GM10266 (cell line): ENCODE data around the gene OR52D1.

Experiments used
- DNase-seq: peaks from one replicate; pipeline ENCODE4 v3.0.0; 2012; ENCODE audit errors: extremely low spot score
- CTCF ChIP-seq: IDR thresholded peaks from 2 replicates; pipeline ENCODE4 v1.5.1; 2012; ENCODE audit warnings: mild to moderate bottlenecking, low read depth; ENCODE audit not compliant: control insufficient read depth, insufficient read depth; ENCODE audit errors: missing control alignments

Gene OR52D1

DNA sequence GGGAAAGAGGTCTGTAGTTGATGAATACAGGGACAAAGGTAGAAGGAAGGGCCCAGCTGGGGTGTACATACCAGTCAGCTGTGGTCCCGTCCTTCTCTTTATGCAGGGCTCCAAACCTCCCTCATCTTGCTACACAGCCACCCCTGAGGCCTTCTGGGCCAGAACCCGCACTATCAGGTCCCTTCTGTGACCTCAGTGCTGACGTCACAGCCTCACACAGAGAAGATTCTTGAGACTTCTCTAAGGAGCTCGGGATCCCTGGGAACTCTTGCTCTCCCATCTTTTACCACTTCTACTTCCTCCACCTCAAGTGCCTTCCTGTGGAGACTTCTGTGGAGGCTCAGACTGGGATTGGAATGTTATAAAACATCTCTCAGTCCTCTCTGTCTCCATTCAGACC, 21.3 kb downstream of the OR52D1 start, which contains the start of gene UBQLN3:
TSS of gene UBQLN3 (minus strand) at position 155 of the 400 bp plus-strand sequence. CDS start 399 bp downstream, outside the sequence.
- no peak for TF ChIP-seq CTCF
- no peak for DNase-seq

DNA sequence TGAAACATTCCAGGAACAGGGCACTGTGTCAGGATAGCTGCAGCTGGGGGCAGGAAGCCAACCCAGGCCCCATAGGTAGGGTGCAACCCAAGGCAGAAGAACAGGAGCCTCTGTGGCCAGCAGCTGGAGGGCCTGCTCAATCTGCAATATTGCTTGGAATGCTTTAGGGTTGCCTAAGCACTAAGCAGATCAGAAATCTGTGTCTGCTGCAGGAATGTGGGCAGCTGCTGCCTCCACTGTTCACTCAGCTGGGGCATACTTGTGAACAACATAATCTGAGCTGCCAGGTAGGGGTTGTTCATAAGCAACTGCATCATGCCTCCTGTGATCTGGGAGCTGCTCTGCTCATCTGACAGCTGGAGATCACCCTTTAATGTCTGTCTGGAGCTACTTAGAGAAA, 26.4 kb downstream of the OR52D1 start:
- no peak for DNase-seq
- no peak for TF ChIP-seq CTCF

DNA sequence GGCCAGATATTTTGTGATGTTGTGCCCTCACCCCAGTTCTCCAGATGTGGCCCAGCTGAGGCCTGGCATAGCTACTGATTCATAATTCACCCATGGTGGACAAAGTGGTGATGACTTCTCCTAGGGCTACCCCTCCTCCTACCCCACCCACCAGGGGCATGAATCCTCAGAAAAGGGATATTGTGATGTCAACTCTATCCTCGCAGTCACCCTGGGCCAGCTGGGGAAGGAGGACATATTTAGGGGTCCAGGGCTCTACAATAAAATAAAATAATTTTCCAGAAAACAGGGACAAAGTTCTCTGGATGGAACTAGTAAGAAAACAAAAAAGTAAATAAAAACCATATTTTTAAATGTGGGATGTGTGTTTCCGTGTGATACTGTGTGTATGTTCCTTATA, 28.1 kb downstream of the OR52D1 start, which contains the start of gene UBQLNL:
TSS of gene UBQLNL (minus strand) at position 101 of the 400 bp plus-strand sequence. CDS start 258 bp downstream, outside the sequence.
- DNase-seq = no peak
- no peak for TF ChIP-seq CTCF

GRCh38 chr11:5521540-5521939, 33.1 kb downstream of the OR52D1 start:
- no peak for TF ChIP-seq CTCF
- DNase-seq = no peak

- no peak for TF ChIP-seq CTCF
- no peak for DNase-seq
Observed at GRCh38 chr11:5522308-5522707, 33.8 kb downstream of the OR52D1 start.

- DNase-seq = no peak
Observed at GRCh38 chr11:5524756-5525155, 36.3 kb downstream of the OR52D1 start.

GRCh38 chr11:5527716-5528115, 39.2 kb downstream of the OR52D1 start:
- TF ChIP-seq CTCF = no peak
- DNase-seq = no peak

More at GRCh38 chr11:5524756-5525155, 36.3 kb downstream of the OR52D1 start:
- no peak for TF ChIP-seq CTCF
